Epithelial cell of esophagus (primary cell): ENCODE results near the gene BATF2.

Experiments
- DNase-seq: peaks from one replicate; pipeline ENCODE4 v3.0.0; 2010; ENCODE audit warnings: low read depth
- H3K4me3 ChIP-seq: 2 replicates; pipeline ENCODE4 v1.5.1; 2011; ENCODE audit warnings: mild to moderate bottlenecking, low read length, control low read depth
- TF ChIP-seq, protein P1 (sequence below): IDR thresholded peaks from 2 replicates; pipeline ENCODE4 v1.5.1; 2011; ENCODE audit warnings: low read depth, mild to moderate bottlenecking, low read length, control low read depth, inconsistent platforms; ENCODE audit not compliant: insufficient read depth; ENCODE audit errors: missing control alignments

BATF2 gene

GRCh38 chr11:64967375-64967774 is 29.4 kb downstream of the BATF2 start:
- no peak overlapping the region for H3K4me3 ChIP-seq
- TF ChIP-seq, protein P1, sequence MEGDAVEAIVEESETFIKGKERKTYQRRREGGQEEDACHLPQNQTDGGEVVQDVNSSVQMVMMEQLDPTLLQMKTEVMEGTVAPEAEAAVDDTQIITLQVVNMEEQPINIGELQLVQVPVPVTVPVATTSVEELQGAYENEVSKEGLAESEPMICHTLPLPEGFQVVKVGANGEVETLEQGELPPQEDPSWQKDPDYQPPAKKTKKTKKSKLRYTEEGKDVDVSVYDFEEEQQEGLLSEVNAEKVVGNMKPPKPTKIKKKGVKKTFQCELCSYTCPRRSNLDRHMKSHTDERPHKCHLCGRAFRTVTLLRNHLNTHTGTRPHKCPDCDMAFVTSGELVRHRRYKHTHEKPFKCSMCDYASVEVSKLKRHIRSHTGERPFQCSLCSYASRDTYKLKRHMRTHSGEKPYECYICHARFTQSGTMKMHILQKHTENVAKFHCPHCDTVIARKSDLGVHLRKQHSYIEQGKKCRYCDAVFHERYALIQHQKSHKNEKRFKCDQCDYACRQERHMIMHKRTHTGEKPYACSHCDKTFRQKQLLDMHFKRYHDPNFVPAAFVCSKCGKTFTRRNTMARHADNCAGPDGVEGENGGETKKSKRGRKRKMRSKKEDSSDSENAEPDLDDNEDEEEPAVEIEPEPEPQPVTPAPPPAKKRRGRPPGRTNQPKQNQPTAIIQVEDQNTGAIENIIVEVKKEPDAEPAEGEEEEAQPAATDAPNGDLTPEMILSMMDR = no peak
- DNase-seq = no peak

- H3K4me3 ChIP-seq = no peak overlapping the region
- DNase-seq = no peak
- TF ChIP-seq, protein P1 = no peak
Observed at GRCh38 chr11:64963072-64963631, 33.6 kb downstream of the BATF2 start.

DNA sequence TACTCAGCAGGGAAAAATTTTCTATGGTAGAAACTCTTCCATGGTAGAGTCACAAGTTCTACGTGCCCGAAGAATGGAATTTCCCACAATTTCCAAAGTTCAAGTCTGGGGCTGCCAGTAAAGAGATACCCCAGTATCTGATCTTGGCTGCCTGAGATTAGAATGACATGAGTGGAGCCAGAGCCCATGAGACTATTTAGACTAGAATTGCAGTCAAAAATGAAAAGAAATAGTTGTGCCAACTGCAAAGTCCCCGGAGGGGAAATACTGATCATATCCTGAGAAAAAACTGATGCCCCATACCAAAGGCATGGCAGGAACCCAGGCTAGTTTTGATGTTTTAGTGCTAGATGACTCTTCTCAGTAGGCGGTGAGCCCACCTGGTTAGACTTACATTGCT is 36.1 kb downstream of the BATF2 start:
- no peak overlapping the region for H3K4me3 ChIP-seq
- TF ChIP-seq, protein P1 = no peak
- DNase-seq = no peak

GRCh38 chr11:64959498-64959897 is 37.3 kb downstream of the BATF2 start:
- DNase-seq = peak; percentile 60
- TF ChIP-seq, protein P1 = no peak
- H3K4me3 ChIP-seq = no peak overlapping the region

- H3K4me3 ChIP-seq = no peak overlapping the region
- DNase-seq = no peak
- TF ChIP-seq, protein P1 = no peak
Observed at GRCh38 chr11:64954201-64954600, 42.6 kb downstream of the BATF2 start.

DNA sequence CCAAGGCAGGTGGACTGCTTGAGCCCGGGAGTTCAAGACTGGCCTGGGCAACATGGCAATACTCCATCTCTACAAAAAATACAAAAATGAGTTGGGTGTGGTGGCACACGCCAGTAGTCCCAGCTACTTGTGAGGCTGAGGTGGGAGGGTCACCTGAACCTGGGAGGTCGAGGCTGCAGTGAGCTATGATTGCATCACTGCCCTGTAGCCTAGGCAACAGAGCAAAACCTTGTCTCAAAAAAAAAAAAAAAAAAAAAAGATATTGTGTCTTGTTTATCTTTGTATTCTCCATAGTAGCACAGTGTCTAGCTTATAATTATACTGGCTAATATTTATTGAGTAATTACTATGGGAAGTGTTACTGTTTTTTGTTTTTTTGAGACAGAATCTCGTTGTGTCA is 45.2 kb downstream of the BATF2 start:
- no peak overlapping the region for H3K4me3 ChIP-seq
- TF ChIP-seq, protein P1 = no peak
- DNase-seq = no peak

DNA sequence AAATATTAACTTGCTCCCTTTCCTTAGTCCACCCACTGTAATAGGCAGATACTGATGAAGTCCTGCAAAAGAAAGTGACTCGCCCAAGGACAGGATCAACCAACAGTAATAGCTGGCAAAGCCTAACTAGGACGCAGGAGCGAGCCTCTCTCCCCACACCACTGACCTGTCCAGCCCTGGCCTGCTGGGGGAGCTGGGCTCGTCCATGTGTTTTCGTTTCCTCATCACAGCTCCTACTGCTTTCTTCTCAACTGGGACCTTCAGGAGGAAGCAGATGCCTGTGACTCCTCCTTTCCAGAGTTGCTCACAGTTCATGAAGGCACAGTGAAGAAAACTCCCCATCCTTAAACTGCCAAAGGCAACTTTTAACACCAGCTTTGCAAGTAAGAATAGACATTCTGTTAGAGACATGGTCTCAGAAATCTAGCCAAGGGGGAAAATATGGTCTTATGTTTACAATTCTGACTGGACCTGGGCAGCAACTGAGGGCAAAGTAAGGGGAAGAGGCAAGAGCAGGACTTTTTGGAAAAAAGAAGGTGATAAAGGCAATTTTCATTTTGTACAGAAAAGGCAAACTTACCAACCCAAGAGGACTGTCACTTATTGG is 49.5 kb downstream of the BATF2 start:
- H3K4me3 ChIP-seq = no peak overlapping the region
- TF ChIP-seq, protein P1 = no peak
- no peak for DNase-seq
